Fibroblast of upper back skin (primary cell): ENCODE results near the gene TNF.
A peak's percentile ranks its signal among the peaks of the same experiment; 100 is the strongest.
"Not testable (repeated sequence)": the region's sequence is repeated elsewhere in the genome, so short reads cannot be mapped to it uniquely, and the experiment has no call there.

Source experiments
- DNase-seq: peaks from one replicate; pipeline ENCODE4 v3.0.0-alpha.2; 2013

TNF gene

DNA sequence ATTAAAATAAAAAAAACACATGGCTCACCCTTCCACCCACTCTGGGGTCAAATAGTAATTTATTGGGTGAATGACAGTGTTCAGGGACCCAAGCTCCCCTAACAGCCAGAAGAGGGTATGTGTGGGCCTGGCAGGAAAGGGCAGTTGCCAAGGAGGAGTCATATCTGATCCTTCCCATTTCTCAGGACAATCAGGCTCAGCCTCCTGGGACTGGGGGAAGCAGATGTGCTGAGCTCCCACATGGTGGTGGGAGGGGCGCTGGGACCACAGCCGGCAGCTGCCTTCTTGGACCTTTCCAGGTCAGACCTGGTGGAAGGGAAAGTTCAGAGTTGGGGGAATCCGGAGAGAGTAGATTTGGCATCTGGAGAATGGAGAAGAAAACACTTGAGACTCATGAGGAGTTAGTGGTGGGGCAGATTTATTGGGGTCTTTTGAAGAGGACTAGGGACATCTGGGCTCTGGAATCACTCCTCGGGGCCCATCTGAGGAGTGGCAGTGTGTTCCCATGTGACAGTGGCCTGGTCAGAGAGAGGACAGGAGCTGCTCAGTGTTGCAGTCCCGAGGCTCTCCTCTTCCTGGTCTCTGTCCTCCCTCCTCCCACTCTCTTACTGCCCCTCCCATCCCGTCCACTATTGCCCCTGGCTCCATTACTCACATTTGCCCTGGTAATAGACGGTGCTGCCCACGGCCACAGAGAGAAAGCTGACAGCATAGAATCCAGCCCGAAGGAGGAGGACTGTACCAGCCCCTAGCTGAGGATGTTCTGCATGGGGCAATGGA lies 13.7 kb downstream of the TNF start:
- no peak for DNase-seq

- DNase-seq: not testable (repeated sequence)
Measured at GRCh38 chr6:31590691-31591090, 15.3 kb downstream of the TNF start.

DNA sequence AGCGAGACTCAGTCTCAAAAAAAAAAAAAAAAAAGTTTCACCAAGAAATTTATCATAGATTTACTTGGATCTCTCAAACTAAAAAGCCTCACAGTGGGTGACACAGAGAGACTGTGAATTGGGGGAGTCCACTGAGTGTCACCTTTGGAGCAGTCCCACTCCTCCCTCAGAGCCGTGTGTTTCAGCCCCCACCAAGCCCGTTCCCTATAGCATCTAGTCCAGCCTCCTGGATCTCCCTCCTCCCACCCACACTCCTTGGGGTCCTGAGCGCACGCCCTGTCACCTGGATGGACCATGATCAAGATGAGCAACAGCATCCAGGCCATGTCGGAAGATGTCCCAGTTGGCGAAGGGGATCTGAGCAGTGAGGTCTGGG lies 17.0 kb downstream of the TNF start:
- no peak for DNase-seq

GRCh38 chr6:31597006-31597405 lies 21.6 kb downstream of the TNF start:
- peak; percentile 39 for DNase-seq

DNA sequence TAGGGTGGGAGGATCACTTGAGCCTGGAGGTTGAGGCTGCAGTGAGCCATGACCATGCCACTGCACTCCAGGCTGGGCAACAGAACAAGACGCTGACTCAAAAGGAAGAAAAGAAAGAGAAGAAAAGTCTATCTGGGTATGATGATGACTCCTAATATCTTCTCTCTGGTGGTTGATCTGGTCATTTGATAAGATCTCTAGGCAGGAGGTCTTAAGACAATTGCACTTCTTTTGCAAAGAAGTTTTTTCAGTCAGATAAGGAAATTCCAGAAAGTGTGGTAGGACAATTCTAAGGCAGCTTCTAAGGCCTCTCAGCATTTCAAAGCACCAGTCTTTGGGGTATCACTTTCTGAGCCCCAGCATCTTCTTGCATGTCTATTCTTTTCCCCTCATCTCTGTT lies 32.0 kb downstream of the TNF start:
- no peak for DNase-seq

GRCh38 chr6:31609519-31610406 lies 34.4 kb downstream of the TNF start:
- DNase-seq: no peak

DNA sequence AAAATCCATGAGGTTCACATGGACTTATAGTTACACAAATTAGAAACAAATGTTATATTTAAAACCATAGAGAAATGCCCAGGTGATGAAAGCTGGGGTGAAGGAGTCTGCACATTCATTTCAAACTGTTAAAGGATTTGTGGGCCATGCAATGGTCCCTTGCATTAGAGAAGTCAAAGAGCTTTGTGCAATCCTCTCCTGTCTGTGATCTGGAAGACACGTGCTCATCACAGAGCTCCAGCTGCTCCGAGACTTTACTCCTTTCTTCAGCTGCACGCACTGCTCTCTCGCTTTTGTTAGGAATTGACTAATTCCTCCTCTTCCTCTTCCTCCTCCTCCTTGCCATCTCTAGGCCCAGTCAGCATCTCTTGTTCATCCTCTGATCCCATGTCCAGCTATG lies 35.6 kb downstream of the TNF start:
- peak; percentile 51 for DNase-seq

DNA sequence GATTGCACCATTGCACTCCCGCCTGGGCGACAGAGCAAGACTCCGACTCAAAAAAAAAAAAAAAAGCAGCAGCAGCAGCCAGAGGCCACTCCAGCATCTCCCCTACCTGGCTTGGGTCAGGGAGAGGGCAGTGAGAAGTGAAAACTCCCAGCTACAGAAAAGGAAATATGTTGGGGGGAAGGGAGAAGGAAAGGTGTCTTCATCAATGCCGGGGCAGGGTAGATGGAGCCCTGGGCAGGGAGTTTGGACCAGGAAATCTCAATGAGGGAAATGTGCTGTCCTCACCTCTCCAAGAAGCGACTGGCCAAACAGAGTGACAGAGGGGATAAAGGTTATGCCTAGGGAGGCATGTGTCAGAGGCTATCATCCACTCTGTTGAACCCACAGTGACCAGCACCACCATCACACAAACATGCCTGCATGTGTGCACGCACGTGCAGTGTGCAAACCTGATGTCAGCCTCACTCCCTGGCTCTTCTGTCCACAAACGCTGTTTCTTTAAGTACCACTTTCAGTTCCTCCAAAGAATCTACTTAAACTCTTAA lies 38.8 kb downstream of the TNF start:
- DNase-seq: no peak

DNA sequence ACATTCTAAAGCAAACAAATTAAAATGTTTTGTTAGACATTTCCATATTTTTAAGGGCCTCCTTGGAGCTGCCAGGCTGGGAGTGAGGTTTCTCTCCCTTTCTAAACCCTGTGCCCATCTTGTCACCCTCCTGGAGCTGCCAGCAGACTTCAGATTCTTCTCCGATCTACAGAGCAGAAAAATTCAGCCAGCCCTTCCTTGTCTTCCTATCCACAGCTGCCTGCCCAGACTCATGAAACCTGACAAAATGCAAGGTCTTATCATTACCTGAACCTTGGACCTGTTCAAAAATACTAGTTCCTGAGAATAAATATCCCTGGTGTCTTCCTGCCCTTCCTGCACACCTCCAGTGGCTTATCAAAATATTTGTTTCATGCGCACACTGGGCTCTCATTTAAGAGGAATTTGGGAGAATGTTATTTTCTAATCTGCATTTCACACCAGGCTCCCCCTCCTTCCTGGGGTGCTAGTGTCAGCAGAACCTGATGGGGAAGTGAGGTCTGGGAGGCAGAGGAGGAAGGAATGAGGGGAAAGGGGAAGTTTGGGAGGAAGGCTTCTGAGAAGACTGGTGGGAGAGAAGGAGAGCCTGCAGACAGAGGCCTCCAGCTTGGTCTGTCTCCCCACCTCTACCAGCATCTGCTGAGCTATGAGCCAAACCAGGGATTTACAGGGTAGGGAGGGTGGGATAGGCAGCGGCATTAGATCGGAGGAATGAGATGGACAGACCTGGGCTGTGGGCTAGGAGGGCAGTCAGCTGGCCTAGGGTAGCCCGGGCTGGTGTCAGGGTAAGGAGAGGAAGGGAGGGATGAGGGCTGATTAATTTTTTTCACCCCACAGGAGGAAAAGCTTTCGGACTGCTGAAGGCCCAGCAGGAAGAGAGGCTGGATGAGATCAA lies 39.6 kb downstream of the TNF start, which contains the start of gene AIF1:
TSS of gene AIF1 (plus strand) at position 551 of the 895 bp plus-strand sequence. CDS start at position 647, 96 bp downstream.
- DNase-seq: no peak

GRCh38 chr6:31615748-31616147 lies 40.4 kb downstream of the TNF start:
- no peak for DNase-seq

GRCh38 chr6:31617010-31617409 lies 41.6 kb downstream of the TNF start:
- DNase-seq: no peak

DNA sequence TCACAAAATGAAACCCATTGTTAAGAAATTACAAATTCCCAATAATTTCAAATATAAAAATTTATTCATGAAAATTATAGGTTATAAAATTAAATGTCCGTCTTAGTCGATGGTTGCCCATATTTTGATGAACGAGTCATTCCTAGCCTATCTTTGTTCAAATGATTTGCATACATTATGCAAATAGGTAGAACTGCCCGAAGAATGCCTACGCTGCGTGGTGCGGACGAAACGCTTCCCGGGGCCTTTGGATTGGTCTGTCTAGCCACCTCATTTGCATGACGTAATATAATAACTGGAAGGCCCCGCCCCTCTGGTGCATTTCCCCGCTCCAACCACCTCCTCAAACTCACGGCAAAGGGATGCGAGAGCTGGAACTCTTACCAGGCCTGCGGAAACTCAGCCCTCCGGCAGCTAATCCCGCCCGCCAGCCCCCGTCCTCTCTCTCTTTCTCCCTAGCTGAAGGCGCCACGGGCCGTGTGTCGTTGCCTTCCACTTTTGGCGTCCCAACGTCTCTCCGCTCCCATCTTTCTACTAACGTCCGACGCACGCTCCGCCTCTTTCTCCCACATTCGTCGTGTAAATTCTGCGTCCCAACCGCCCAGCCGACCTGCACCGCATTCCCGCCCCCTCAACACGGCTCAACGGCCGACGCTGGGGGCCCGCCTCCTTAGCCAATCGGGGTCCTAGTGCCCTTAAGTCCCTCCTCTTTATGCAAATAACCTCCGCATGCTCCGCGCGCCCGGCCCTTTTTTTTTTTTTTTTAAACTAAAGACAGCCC lies 44.6 kb downstream of the TNF start:
- DNase-seq: peak; percentile 100

DNA sequence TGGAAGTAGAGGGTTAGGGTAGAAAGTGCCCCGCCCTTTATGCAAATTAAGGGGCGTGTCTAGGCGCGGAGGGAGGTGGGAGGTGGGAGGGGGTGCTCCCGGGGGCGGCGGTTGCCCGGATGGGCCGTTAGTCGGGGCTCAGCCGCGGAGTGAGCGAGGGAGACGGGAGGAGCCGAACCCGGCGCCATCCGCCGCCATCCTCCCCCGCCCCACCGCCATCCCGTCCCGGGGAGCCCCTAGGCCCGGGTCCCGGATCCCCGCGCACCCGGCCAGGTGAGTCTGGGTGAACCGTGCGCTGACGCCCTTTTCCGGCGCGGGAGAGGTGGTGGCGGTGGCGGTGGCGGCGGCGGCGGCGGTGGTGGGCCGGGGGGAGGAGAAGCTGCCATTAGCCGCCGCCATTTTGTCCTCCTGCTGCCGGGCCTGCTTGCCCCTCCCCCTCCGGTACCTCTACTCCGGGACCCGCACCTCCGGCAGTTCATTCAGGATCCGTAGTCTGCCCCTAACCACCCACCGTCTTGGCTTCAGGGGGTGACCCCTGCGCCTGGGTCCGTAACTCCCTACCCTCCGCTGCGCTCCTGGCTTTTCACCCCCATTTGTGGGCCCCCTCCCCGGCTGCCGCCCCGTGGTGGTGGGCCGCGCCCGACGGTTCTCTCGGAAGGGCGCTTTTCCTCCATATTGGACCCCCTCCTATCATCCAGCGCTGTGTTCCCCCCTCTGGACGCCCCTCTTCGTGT lies 45.4 kb downstream of the TNF start, which contains the start of gene PRRC2A:
TSS of gene PRRC2A (plus strand) at position 130 of the 734 bp plus-strand sequence. CDS start 2,075 bp downstream, outside the sequence.
- peak; percentile 72 for DNase-seq

DNA sequence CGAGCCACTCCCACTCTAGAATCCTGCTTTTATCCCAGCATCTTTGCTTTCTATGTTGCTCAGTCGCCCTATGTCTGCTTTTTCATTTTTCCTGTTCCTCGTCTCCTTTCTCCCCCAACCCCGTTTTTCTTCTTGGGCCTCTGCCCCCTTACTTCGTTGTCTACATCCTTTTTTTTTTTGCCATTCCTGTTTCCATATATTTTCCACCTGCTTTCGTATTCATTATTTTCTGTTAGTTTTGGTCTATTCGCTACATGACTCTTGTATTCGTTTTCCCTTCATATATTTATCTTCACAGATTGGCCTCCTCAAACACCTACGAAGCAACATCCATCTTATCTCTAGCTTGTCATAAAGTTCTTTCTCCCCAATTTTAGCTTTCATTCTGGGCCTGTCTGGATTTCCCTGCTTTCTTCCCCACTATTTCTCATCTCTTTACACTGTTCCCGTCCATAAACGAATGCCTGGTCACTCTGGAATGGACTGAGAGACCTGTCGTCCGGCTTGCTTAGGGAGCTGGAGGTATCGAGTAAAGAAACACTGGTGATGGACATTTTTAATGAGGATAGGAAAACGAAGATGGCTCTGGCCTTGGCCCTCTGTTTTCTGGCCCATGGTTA lies 46.1 kb downstream of the TNF start:
- no peak for DNase-seq

DNA sequence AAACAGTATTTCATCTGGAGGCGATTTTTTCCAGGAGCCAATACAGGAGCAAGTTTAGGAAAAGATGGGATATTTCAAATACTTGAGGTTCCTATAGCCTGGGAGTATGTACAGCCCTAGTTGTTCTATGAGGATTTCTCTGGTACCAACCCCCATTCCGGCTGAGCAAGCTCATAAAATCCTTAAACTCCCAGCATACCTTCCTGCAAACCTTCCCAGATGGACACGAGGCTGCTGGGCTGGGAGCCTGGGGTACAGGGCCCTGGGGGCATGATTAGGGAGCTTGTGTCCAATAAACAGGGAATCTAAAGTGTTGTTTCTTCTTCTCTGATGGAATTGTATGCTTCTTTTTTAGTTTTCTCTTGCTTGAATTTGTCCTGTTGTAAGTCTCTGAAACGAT lies 46.6 kb downstream of the TNF start:
- DNase-seq: peak; percentile 38

GRCh38 chr6:31622684-31623091 lies 47.3 kb downstream of the TNF start:
- DNase-seq: no peak

DNA sequence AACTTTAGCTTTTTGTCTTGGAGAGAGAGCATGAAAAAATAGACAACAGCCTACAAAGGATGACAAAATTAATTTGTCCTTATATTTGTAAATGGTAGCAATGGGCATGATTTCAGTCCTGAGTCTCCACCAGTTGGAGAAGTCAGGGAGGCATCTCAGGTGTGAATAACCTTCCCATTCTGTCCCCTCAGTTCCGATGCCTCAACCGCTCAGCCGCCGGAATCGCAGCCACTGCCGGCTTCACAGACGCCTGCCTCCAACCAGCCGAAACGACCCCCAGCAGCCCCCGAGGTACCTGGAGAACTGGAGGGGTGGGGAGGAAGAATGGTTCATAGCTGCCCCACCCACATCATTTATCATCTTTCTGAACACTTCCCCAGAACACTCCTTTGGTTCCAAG lies 48.7 kb downstream of the TNF start:
- DNase-seq: no peak

DNA sequence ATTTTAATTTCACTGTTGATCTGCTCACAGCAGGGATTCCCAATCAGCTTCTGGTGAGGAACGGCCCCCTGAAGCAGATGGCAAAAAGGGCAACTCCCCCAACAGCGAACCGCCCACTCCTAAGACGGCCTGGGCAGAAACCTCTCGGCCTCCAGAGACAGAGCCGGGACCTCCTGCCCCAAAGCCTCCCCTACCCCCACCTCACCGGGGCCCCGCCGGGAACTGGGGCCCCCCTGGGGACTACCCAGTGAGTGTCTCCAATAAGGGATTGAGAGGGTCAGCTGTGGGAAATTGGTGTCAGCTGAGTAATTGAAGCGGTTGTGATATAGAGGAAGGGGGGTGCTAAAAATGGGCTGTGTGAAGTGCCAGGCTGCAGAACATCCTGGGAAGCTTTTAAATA lies 51.6 kb downstream of the TNF start:
- DNase-seq: no peak

DNA sequence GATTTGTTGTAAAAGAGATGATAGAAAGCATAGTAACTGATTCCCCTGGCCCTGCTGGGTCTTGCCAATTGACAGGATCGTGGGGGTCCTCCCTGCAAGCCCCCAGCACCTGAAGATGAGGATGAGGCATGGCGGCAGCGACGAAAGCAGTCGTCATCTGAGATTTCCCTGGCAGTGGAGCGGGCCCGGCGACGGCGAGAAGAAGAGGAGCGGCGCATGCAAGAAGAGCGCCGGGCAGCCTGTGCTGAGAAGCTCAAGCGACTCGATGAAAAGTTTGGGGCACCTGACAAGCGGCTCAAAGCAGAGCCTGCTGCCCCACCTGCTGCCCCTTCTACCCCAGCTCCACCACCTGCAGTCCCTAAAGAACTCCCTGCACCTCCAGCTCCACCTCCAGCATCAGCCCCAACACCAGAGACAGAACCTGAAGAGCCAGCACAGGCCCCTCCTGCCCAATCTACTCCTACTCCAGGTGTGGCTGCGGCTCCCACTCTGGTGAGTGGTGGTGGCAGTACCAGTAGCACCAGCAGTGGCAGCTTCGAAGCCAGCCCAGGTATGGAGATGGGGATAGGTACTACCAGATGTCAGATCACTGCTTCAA lies 52.4 kb downstream of the TNF start:
- no peak for DNase-seq
